Measurements from ENCODE around the gene AMER3. TPM values are rescaled to one million over a fixed set of nuclear protein-coding genes. Genes with fewer than 3 reads are reported as not detected.

The AMER3 gene
- total and polyA plus RNA-seq, 2 experiments from 2014 or later = 0.05 to 0.49 TPM

GRCh38 chr2:130790312-130790711 lies 35.0 kb downstream of the AMER3 start:
- no peaks in the 10 kb centered on the region for H3K36me3 Mint-ChIP-seq (ENCODE audit: low read depth)
- Histone ChIP-seq H3K27ac (ENCODE audit: low read depth) (no peak overlapping the region), H3K27me3 (ENCODE audit: insufficient read depth) (no peaks in the 10 kb centered on the region), H3F3A (replicated peaks; ENCODE audit: low read depth) (no peaks in the 10 kb centered on the region), H2AFZ (no peak overlapping the region), H3K4me1 (ENCODE audit: insufficient read depth) (no peaks in the 10 kb centered on the region), H3K79me2 (replicated peaks; ENCODE audit: insufficient read depth) (no peaks in the 10 kb centered on the region), H3K9me2 (ENCODE audit: insufficient read depth) (no peaks in the 10 kb centered on the region), H4K20me1 (replicated peaks; ENCODE audit: insufficient read depth) (no peaks in the 10 kb centered on the region), H3K36me3 (ENCODE audit: insufficient read depth) (no peaks in the 10 kb centered on the region), H3K4me2 (no peak overlapping the region), H3K4me3 (no peak overlapping the region)
- TF ChIP-seq EZH2phosphoT487 (IDR thresholded peaks at IDR 0.05; ENCODE audit: unreplicated experiment) = no peak
- TF ChIP-seq NANOG (IDR thresholded peaks at IDR 0.05; ENCODE audit: borderline replicate concordance) = no peak
- no peak for TF ChIP-seq ZNF331 (CRISPR knock-in tag; IDR thresholded peaks at IDR 0.05; ENCODE audit: low read depth)
- no peak for TF ChIP-seq ZNF114 (CRISPR knock-in tag; IDR thresholded peaks at IDR 0.05)
- no peak for TF ChIP-seq EZH2 (IDR thresholded peaks at IDR 0.05; ENCODE audit: low read depth, unreplicated experiment)
- no peak for TF ChIP-seq CTCF (conservative IDR thresholded peaks at IDR 0.05; ENCODE audit: low read depth in 2 of 2)
- no peak for TF ChIP-seq ETS1 (IDR thresholded peaks at IDR 0.05)
- H3K27ac Mint-ChIP-seq = no peak overlapping the region
- no peaks in the 10 kb centered on the region for H3K9me3 Mint-ChIP-seq
- peaks cover 3% of the 10 kb centered on the region for H3K27me3 Mint-ChIP-seq (ENCODE audit: insufficient read depth, low read depth, poor library complexity)
- no peak overlapping the region for H3K4me3 Mint-ChIP-seq
- ATAC-seq (no peak), DNase-seq (ENCODE audit: low spot score) (no peak)
- no peaks in the 10 kb centered on the region for H3K4me1 Mint-ChIP-seq

- no peaks in the 10 kb centered on the region for H3K9me2 ChIP-seq (ENCODE audit: insufficient read depth)
- no peak overlapping the region for H3K27ac Mint-ChIP-seq
- no peaks in the 10 kb centered on the region; the same call in 2 of the 3 replicates for H3K4me1 Mint-ChIP-seq
- TF ChIP-seq NANOG (IDR thresholded peaks at IDR 0.05; ENCODE audit: borderline replicate concordance) = no peak
- no peak for TF ChIP-seq ETS1 (IDR thresholded peaks at IDR 0.05)
- no peak overlapping the region; the same call in 2 of the 3 replicates for H3K4me3 Mint-ChIP-seq
- no peaks in the 10 kb centered on the region for H3K4me1 ChIP-seq (ENCODE audit: insufficient read depth)
- H3K4me2 ChIP-seq = no peak overlapping the region
- no peak overlapping the region for H2AFZ ChIP-seq
- no peaks in the 10 kb centered on the region for H3K79me2 ChIP-seq (replicated peaks; ENCODE audit: insufficient read depth)
- ATAC-seq (no peak), DNase-seq (ENCODE audit: low spot score) (no peak)
- no peaks in the 10 kb centered on the region for H3K36me3 ChIP-seq (ENCODE audit: insufficient read depth)
- H3K27me3 Mint-ChIP-seq (ENCODE audit: insufficient read depth, low read depth, poor library complexity) = peaks cover 3% of the 10 kb centered on the region
- no peaks in the 10 kb centered on the region for H3K36me3 Mint-ChIP-seq (ENCODE audit: low read depth)
- no peak overlapping the region for H3K4me3 ChIP-seq
- H3K27ac ChIP-seq (ENCODE audit: low read depth) = no peak overlapping the region
- no peaks in the 10 kb centered on the region for H3K9me3 Mint-ChIP-seq
- no peaks in the 10 kb centered on the region for H3K27me3 ChIP-seq (ENCODE audit: insufficient read depth)
- no peaks in the 10 kb centered on the region for H4K20me1 ChIP-seq (replicated peaks; ENCODE audit: insufficient read depth)
- H3F3A ChIP-seq (replicated peaks; ENCODE audit: low read depth) = no peaks in the 10 kb centered on the region
Measured at GRCh38 chr2:130790804-130791616, 35.7 kb downstream of the AMER3 start.
